Measurements from ENCODE around the gene TRAK1.

The TRAK1 gene

DNA sequence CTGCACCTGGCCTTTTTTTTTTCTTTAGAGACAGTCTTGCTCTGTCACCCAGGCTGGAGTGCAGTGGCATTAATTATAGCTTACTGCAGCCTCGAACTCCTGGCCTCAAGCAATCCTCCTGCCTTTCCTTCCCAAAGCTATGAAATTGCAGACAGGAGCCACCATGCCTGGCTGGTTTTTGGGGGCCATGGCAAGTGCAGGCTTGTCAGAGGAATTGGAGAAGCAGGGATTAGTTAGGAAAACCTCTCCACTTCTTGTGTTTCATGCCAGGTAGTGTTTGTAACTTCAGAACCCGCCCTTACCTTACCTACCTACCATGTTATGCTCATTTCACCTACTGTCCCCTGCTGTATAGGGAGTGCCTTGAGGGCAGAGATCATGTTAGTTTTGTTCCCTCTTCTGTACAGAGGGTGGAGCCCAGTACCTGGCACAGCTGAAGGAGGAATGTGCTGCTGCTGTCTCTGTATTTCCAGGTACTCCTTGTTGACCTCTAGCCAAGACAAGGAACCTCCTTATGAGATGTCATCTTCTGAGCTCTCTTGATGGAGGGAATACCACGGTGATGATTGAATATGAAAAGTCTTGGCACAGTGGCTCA is 43.8 kb downstream of the TRAK1 start:
- H3K4me3 ChIP-seq (ENCODE audit: low read depth, low read length): no peak overlapping the region
- no peak for TF ChIP-seq CTCF (IDR thresholded peaks at IDR 0.05; ENCODE audit: low read depth, low read length)

DNA sequence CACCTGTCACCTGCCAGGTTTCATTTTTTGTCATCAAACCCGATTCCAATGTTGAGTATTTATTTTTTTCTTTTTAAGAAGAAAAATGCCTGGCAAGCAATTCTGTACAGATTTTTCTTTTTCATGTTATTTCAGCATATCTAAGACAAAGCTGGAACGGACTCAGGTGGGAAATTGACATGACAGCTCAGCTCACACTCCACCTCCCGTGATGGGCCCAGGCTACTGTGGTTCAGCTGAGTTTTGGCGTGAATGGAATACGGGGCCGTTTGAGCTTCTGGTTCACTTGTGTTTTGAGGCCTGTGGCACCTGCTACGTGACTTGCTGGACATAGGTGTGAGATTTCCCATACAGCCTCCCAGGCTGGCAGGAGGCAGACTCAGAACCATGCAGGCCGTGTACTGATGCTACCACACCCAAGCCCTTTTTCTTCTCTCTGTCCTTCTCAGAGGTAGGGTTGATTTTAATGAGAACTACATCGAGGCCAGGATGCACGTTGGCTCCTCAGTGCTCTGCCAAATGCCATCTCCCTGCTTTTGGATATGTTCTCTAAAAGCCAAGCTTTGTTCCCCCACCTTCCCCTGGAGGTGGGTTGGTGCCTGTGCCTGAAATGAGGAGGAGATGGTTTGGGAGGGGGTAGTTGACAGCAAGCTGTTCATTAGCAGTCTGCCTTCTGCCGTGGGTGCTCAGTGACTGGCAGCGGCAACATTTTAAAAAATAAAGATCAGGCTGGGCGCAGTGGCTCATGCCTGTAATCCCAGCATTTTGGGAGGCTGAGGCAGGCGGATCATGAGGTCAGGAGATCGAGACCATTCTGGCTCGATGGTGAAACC is 48.7 kb downstream of the TRAK1 start:
- no peak for TF ChIP-seq CTCF (IDR thresholded peaks at IDR 0.05; ENCODE audit: low read depth, low read length)
- H3K4me3 ChIP-seq (ENCODE audit: low read depth, low read length): no peak overlapping the region

GRCh38 chr3:42140665-42141203 is 49.6 kb downstream of the TRAK1 start:
- H3K4me3 ChIP-seq (ENCODE audit: low read depth, low read length): no peak overlapping the region
- no peak for TF ChIP-seq CTCF (IDR thresholded peaks at IDR 0.05; ENCODE audit: low read depth, low read length)

GRCh38 chr3:42143440-42143839 is 52.3 kb downstream of the TRAK1 start:
- TF ChIP-seq CTCF (IDR thresholded peaks at IDR 0.05; ENCODE audit: low read depth, low read length): no peak
- no peak overlapping the region for H3K4me3 ChIP-seq (ENCODE audit: low read depth, low read length)

DNA sequence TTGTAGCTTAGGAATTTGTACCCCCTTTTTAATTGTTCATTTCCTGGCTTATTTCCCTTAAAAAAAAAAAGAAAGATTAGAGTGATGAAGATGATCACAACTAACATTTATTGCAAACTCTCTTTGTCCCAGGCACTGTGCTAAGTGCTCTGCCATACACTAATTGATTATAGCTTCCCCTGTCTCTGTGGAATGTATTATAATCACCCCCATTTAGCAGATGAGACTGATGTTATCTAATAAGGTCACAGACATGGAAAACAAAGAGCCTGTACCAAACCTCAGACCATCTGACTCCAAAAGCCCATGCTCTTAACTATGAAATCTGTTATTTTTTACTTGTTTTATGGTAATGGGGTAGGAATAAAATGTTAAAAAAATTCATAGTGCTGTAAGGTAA is 53.1 kb downstream of the TRAK1 start:
- no peak for TF ChIP-seq CTCF (IDR thresholded peaks at IDR 0.05; ENCODE audit: low read depth, low read length)
- H3K4me3 ChIP-seq (ENCODE audit: low read depth, low read length): no peak overlapping the region

GRCh38 chr3:42148086-42148848 is 57.1 kb downstream of the TRAK1 start:
- H3K4me3 ChIP-seq (ENCODE audit: low read depth, low read length): no peak overlapping the region
- no peak for TF ChIP-seq CTCF (IDR thresholded peaks at IDR 0.05; ENCODE audit: low read depth, low read length)

Data from WI38 (cell line).